Kidney (tissue), 14 donors: ENCODE measurements around the gene HOXD12. TPM values are rescaled to one million over a fixed set of nuclear protein-coding genes. Genes with fewer than 3 reads are reported as not detected.

Experiments used
- DNase-seq, 5 donors: peaks; one replicate each; pipeline ENCODE4 v3.0.0-alpha.2; 2013 to 2020
- FAIRE-seq: peaks from 2 replicates; lab custom pipeline; 2012; peaks lifted over from hg19 to GRCh38; lab: Jason Lieb, UNC
- H3K27ac ChIP-seq, 2 donors: one replicate each; pipeline ENCODE4 v1.7.0; 2013; ENCODE audit warnings: low read depth in 2 of 2, low read length in 2 of 2, inconsistent platforms in 1 of 2
- H3K27me3 ChIP-seq: one replicate; pipeline ENCODE4 v1.7.1; 2013; ENCODE audit warnings: low read length, inconsistent platforms; ENCODE audit not compliant: control insufficient read depth, insufficient read depth
- H3K36me3 ChIP-seq, 3 donors: one replicate each; pipeline versions ENCODE4 v1.7.0 to v1.7.1; 2013; ENCODE audit warnings: low read length in 3 of 3, control low read depth in 1 of 3, inconsistent platforms in 1 of 3; ENCODE audit not compliant: insufficient read depth in 3 of 3, control insufficient read depth in 2 of 3
- H3K4me1 ChIP-seq, 3 donors: one replicate each; pipeline versions ENCODE4 v1.7.0 to v1.7.1; 2013; ENCODE audit warnings: low read length in 3 of 3, inconsistent platforms in 1 of 3, low read depth in 1 of 3; ENCODE audit not compliant: control insufficient read depth in 2 of 3, insufficient read depth in 2 of 3
- H3K4me3 ChIP-seq, 3 donors: one replicate each; pipeline versions ENCODE4 v1.7.0 to v1.8.1; 2013; ENCODE audit warnings: low read length in 3 of 3, control low read depth in 1 of 3, inconsistent platforms in 1 of 3
- H3K9ac ChIP-seq, 3 donors: one replicate each; pipeline versions ENCODE4 v1.7.0 to v1.7.1; 2013; ENCODE audit warnings: low read length in 3 of 3, control low read depth in 1 of 3, inconsistent platforms in 1 of 3
- H3K9me3 ChIP-seq, 3 donors: one replicate each; pipeline versions ENCODE4 v1.7.0 to v1.7.1; 2013; ENCODE audit warnings: low read length in 3 of 3, control low read depth in 1 of 3, inconsistent platforms in 1 of 3; ENCODE audit not compliant: control insufficient read depth in 2 of 3, insufficient read depth in 1 of 3
- CTCF ChIP-seq: IDR thresholded peaks from 3 replicates; pipeline ENCODE4 v1.5.1; 2012; ENCODE audit warnings: mild to moderate bottlenecking, moderate library complexity, borderline replicate concordance; ENCODE audit not compliant: insufficient read depth; ENCODE audit errors: extremely low read depth
- intact Hi-C: fragments of 100-400 bp; cut with DNase I; formaldehyde crosslinking; loops from one replicate; pipeline ENCODE4 v1.11.1; 2022
- polyA plus RNA-seq: library from polyadenylated mRNA; stranded (reverse); fragments of 350-450 nt; fragmentation: Illumina TruSeq; extraction: RNeasy Lipid Tissue Mini Kit (QIAGEN cat#74804); gene quantifications from one replicate; pipeline ENCODE4 v1.2.3, GENCODE V29; 2014; ENCODE audit warnings: low read depth, low replicate concordance; ENCODE audit not compliant: insufficient read depth
- total RNA-seq: library from RNA; stranded (reverse); fragmentation: NEBNext Ultra II Directional; extraction: Animal tissue kit (Norgen Biotek cat#: 25700); gene quantifications from one replicate; pipeline ENCODE4 v1.2.1, GENCODE V29; 2021
- donor health status: control.
- donor health status: control.
- donor health status: control.
- donor health status: control.
- donor health status: control.
- donor health status: DM: yes; HTN: yes; CAD: no.
- donor health status: Normal renal cell carcinoma (clear cell type).

The HOXD12 gene
- total and polyA plus RNA-seq, 2 donors from 2014 or later: not detected

DNA sequence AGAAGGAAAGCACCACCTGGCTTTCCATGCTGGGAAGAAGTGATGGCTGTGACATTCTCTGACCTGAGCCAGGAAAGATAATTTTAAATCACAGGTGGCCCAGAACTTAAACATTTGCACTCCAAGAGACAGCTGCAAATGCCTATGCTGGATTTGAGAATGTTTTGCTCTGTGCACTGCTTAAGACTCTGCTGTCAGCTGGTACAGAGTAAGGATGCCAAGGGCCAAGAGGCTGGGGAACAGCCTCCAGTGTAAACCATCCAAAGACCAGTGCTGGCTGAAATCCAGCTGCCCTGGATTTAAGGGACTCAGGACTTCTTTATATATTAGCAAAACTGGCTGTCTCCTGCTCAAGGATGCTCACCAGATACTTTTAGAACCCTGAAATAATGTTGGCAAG, 33.8 kb downstream of the HOXD12 start:
- FAIRE-seq: no peak
- Histone ChIP-seq H3K27me3 (no peaks in the 10 kb centered on the region), H3K36me3 (no peaks in the 10 kb centered on the region), H3K9me3 (no peaks in the 10 kb centered on the region), H3K4me1 (peaks cover 3 to 12% (median 7%) of the 10 kb centered on the region in 3 donors), H3K4me3 (peak overlapping the region in 2 of 3 donors; percentile 81 to 85), H3K9ac (peak overlapping the region; percentile 63 to 96 (median 95)), H3K27ac (peak overlapping the region; percentile 85 to 97)
- TF ChIP-seq CTCF: no peak
- DNase-seq: peak in 1 of 5 donors; percentile 45
- intact Hi-C loops: no loop called here

- H3K9me3 ChIP-seq: no peaks in the 10 kb centered on the region
- peak overlapping the region in 1 of 3 donors; percentile 85 for H3K4me3 ChIP-seq
- H3K4me1 ChIP-seq: peaks cover 3 to 12% (median 7%) of the 10 kb centered on the region in 3 donors
- no peaks in the 10 kb centered on the region for H3K36me3 ChIP-seq
- H3K9ac ChIP-seq: peak overlapping the region in 2 of 3 donors; percentile 95 to 96
- peak overlapping the region; percentile 94 to 97 for H3K27ac ChIP-seq
- intact Hi-C loops: no loop called here
- H3K27me3 ChIP-seq: no peaks in the 10 kb centered on the region
- TF ChIP-seq CTCF: no peak
- DNase-seq: peak in 1 of 5 donors; percentile 54
- no peak for FAIRE-seq
Observed at GRCh38 chr2:176134035-176134434, 34.4 kb downstream of the HOXD12 start.

GRCh38 chr2:176135035-176135440, 35.4 kb downstream of the HOXD12 start:
- H3K27me3 ChIP-seq: no peaks in the 10 kb centered on the region
- no peaks in the 10 kb centered on the region for H3K36me3 ChIP-seq
- H3K9ac ChIP-seq: peak overlapping the region in 2 of 3 donors; percentile 88 to 95
- no peaks in the 10 kb centered on the region for H3K9me3 ChIP-seq
- peak overlapping the region; percentile 94 to 97 for H3K27ac ChIP-seq
- FAIRE-seq (no peak), DNase-seq (peak; percentile 51 to 92 (median 72))
- H3K4me3 ChIP-seq: peak overlapping the region in 2 of 3 donors; percentile 32 to 71
- H3K4me1 ChIP-seq: peaks cover 3 to 15% (median 7%) of the 10 kb centered on the region in 3 donors
- intact Hi-C loops: no loop called here
- no peak for TF ChIP-seq CTCF
